ENCODE measurements around the gene BTBD7.

Gene BTBD7

DNA sequence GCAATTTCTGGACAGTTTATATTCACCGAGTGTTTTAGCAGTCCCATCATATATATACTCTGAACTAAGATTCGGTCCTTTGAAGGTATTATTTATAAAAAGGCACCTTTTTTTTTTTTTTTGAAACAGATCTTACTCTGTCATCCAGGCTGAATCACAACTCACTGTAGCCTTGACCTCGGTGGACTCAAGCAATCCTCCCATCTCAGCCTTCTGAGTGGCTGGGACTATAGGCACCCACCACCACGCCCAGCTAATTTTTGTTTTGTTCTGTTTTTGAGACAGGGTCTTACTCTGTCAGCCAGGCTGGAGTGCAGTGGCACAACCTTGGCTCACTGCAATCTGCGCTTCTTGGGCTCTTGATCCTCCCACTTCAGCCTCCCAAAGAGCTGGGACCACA, 52.1 kb downstream of the BTBD7 start:
- H3K36me3 ChIP-seq (replicated peaks; ENCODE audit: insufficient read depth, low read length): no peaks in the 10 kb centered on the region
- H3K4me3 ChIP-seq (ENCODE audit: low read length): no peak overlapping the region
- H3K4me1 ChIP-seq (ENCODE audit: low read length): no peaks in the 10 kb centered on the region

DNA sequence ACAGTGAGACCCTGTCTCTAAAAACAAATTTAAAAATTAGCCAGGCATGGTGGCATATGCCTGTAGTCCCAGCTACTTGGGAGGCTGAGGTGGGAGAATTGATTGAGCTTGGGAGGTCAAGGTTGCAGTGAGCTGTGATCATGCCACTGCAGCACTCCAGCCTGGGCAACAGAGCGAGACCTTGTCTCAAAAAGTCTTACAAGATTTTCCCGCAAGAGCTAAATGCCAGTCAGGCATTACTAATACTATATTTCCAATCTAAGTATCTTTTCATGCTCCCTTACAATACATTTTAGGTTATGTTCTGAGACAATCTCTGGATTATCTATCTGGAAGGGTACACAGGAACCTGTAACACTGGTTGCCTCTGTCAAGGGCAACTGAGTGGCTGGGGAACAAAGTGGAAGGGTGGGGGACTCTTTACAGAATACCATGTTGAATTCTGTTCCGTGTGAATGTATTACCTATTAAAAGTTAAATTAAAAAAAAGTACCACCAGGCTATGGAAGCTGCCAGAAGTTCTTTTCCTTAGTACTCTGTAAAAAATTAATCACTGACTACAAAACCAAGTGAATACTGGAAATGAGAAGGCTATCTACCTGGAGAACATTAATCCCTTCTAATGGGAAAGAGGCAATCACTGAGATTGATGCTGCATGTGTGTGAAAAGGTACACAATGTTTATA, 56.7 kb downstream of the BTBD7 start:
- H3K9ac ChIP-seq (ENCODE audit: low read length): no peak overlapping the region
- DNase-seq: no peak
- no peaks in the 10 kb centered on the region for H3K27me3 ChIP-seq (replicated peaks; ENCODE audit: insufficient read depth, low read length)
- no peaks in the 10 kb centered on the region for H4K20me1 ChIP-seq (ENCODE audit: insufficient read depth, low read length)
- TF ChIP-seq, protein P1, sequence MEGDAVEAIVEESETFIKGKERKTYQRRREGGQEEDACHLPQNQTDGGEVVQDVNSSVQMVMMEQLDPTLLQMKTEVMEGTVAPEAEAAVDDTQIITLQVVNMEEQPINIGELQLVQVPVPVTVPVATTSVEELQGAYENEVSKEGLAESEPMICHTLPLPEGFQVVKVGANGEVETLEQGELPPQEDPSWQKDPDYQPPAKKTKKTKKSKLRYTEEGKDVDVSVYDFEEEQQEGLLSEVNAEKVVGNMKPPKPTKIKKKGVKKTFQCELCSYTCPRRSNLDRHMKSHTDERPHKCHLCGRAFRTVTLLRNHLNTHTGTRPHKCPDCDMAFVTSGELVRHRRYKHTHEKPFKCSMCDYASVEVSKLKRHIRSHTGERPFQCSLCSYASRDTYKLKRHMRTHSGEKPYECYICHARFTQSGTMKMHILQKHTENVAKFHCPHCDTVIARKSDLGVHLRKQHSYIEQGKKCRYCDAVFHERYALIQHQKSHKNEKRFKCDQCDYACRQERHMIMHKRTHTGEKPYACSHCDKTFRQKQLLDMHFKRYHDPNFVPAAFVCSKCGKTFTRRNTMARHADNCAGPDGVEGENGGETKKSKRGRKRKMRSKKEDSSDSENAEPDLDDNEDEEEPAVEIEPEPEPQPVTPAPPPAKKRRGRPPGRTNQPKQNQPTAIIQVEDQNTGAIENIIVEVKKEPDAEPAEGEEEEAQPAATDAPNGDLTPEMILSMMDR (IDR thresholded peaks at IDR 0.05; ENCODE audit: low read length): no peak
- no peaks in the 10 kb centered on the region for H3K4me1 ChIP-seq (ENCODE audit: low read length)
- no peak overlapping the region for H2AFZ ChIP-seq (ENCODE audit: low read length)
- no peak overlapping the region for H3K4me3 ChIP-seq (ENCODE audit: low read length)
- H3K36me3 ChIP-seq (replicated peaks; ENCODE audit: insufficient read depth, low read length): no peaks in the 10 kb centered on the region
- H3K27ac ChIP-seq (ENCODE audit: low read length): no peak overlapping the region
- H3K4me2 ChIP-seq (ENCODE audit: low read depth, low read length): no peak overlapping the region
- H3K9me2 ChIP-seq (replicated peaks; ENCODE audit: insufficient read depth, low read length): no peaks in the 10 kb centered on the region
- no peaks in the 10 kb centered on the region for H3F3A ChIP-seq (ENCODE audit: insufficient read depth, low read length)
- H3K79me2 ChIP-seq (ENCODE audit: low read length): no peaks in the 10 kb centered on the region
- no peaks in the 10 kb centered on the region for H3K9me3 ChIP-seq (replicated peaks; ENCODE audit: insufficient read depth, low read length)

More for the DNA sequence above, 52.1 kb downstream of the BTBD7 start:
- Histone ChIP-seq H3K9me3 (replicated peaks; ENCODE audit: insufficient read depth, low read length) (no peaks in the 10 kb centered on the region), H4K20me1 (ENCODE audit: insufficient read depth, low read length) (no peaks in the 10 kb centered on the region), H2AFZ (ENCODE audit: low read length) (no peak overlapping the region), H3K27ac (ENCODE audit: low read length) (no peak overlapping the region), H3F3A (ENCODE audit: insufficient read depth, low read length) (no peaks in the 10 kb centered on the region), H3K9me2 (replicated peaks; ENCODE audit: insufficient read depth, low read length) (no peaks in the 10 kb centered on the region), H3K79me2 (ENCODE audit: low read length) (no peaks in the 10 kb centered on the region), H3K9ac (ENCODE audit: low read length) (no peak overlapping the region), H3K4me2 (ENCODE audit: low read depth, low read length) (no peak overlapping the region), H3K27me3 (replicated peaks; ENCODE audit: insufficient read depth, low read length) (no peaks in the 10 kb centered on the region)
- no peak for TF ChIP-seq EZH2phosphoT487 (IDR thresholded peaks at IDR 0.05; ENCODE audit: low read length)
- TF ChIP-seq, protein P1 (IDR thresholded peaks at IDR 0.05; ENCODE audit: low read length): no peak
- no peak for TF ChIP-seq EZH2 (optimal IDR thresholded peaks at IDR 0.05; ENCODE audit: low read depth, low read length)
- no peak for DNase-seq

DNA sequence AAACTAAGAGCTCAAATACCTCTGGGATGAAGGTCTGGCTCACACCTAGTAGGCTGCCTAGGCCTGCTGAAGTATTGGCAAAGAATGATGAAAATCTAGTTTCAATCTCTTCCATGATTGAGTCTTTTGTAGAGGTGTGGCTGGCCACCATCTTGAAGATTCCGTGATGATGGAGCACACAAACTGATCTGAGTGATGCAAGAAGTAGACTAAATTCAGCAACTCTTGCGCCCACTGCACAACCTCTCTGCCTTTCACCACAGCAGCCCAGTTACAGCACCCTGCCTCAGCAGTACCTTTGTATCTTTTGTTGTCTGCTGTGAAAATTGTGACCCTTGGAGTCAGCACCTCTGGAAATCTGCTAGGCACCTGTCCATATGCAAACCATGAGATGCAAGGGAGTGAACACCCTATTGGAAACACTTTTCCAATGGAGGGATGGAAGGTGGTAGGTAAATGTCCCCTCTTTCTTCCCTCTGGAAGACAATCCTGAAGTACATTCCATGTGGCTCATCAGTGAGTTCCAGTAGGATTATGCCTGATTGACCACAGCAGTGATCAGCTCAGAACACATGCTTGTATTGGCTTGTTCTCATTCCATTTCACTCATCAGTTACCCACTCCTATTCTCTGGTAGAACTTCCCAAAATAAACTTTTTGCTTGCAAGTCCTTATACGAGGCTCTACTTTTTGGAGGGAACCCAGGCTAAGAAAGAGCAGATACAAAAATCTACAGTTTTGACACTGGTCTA, 58.6 kb downstream of the BTBD7 start:
- H3K9me2 ChIP-seq (replicated peaks; ENCODE audit: insufficient read depth, low read length): no peaks in the 10 kb centered on the region
- no peak overlapping the region for H3K4me3 ChIP-seq (ENCODE audit: low read length)
- no peak for DNase-seq
- no peaks in the 10 kb centered on the region for H3K9me3 ChIP-seq (replicated peaks; ENCODE audit: insufficient read depth, low read length)
- H3K27ac ChIP-seq (ENCODE audit: low read length): no peak overlapping the region
- no peaks in the 10 kb centered on the region for H3K4me1 ChIP-seq (ENCODE audit: low read length)
- H3F3A ChIP-seq (ENCODE audit: insufficient read depth, low read length): no peaks in the 10 kb centered on the region
- H3K27me3 ChIP-seq (replicated peaks; ENCODE audit: insufficient read depth, low read length): no peaks in the 10 kb centered on the region
- TF ChIP-seq, protein P1 (IDR thresholded peaks at IDR 0.05; ENCODE audit: low read length): no peak
- no peak for TF ChIP-seq EZH2phosphoT487 (IDR thresholded peaks at IDR 0.05; ENCODE audit: low read length)
- no peak for TF ChIP-seq EZH2 (optimal IDR thresholded peaks at IDR 0.05; ENCODE audit: low read depth, low read length)
- H3K79me2 ChIP-seq (ENCODE audit: low read length): no peaks in the 10 kb centered on the region
- H2AFZ ChIP-seq (ENCODE audit: low read length): no peak overlapping the region
- H4K20me1 ChIP-seq (ENCODE audit: insufficient read depth, low read length): no peaks in the 10 kb centered on the region
- H3K4me2 ChIP-seq (ENCODE audit: low read depth, low read length): no peak overlapping the region
- H3K9ac ChIP-seq (ENCODE audit: low read length): no peak overlapping the region
- no peaks in the 10 kb centered on the region for H3K36me3 ChIP-seq (replicated peaks; ENCODE audit: insufficient read depth, low read length)

Measured in MM.1S (cell line).